Lung (tissue), 12 donors: Measurements from ENCODE around the gene FAM184B. TPM values are rescaled to one million over a fixed set of nuclear protein-coding genes. Genes with fewer than 3 reads are reported as not detected.

Experiments used
- ATAC-seq: fragments of 200-7000 bp; cut with Tn5 transposase; one replicate; pipeline ENCODE4 v1.9.1; 2020; ENCODE audit warnings: moderate number of reproducible peaks; ENCODE audit not compliant: insufficient read depth, low FRiP score
- DNase-seq, 3 donors: peaks; one replicate each; pipeline ENCODE4 v3.0.0-alpha.2; 2013 to 2017
- H3K27ac ChIP-seq, 2 donors: one replicate each; pipeline ENCODE4 v1.5.1; 2013; ENCODE audit warnings: mild to moderate bottlenecking in 2 of 2, moderate library complexity in 2 of 2, control low read depth in 1 of 2, inconsistent platforms in 1 of 2, low read depth in 1 of 2, low read length in 1 of 2
- H3K27me3 ChIP-seq, 3 donors: one replicate each; pipeline ENCODE4 v1.5.1; 2013; ENCODE audit warnings: low read length in 2 of 3; ENCODE audit not compliant: control insufficient read depth in 3 of 3, insufficient read depth in 3 of 3
- H3K36me3 ChIP-seq, 4 donors: one replicate each; pipeline ENCODE4 v1.5.1; 2013; ENCODE audit warnings: low read length in 4 of 4, mild to moderate bottlenecking in 1 of 4, moderate library complexity in 1 of 4; ENCODE audit not compliant: control insufficient read depth in 4 of 4, insufficient read depth in 4 of 4
- H3K4me1 ChIP-seq, 5 donors: one replicate each; pipeline ENCODE4 v1.5.1; 2013; ENCODE audit warnings: low read length in 5 of 5, mild to moderate bottlenecking in 2 of 5, moderate library complexity in 1 of 5; ENCODE audit not compliant: control insufficient read depth in 5 of 5, insufficient read depth in 5 of 5
- H3K4me3 ChIP-seq: one replicate; pipeline ENCODE4 v1.5.1; 2013; ENCODE audit warnings: mild to moderate bottlenecking, control low read depth, moderate library complexity
- H3K9ac ChIP-seq, 2 donors: one replicate each; pipeline ENCODE4 v1.5.1; 2013; ENCODE audit warnings: low read length in 2 of 2, control low read depth in 1 of 2; ENCODE audit not compliant: insufficient read depth in 1 of 2
- H3K9me3 ChIP-seq, 4 donors: one replicate each; pipeline ENCODE4 v1.5.1; 2013; ENCODE audit warnings: low read length in 3 of 4, mild to moderate bottlenecking in 1 of 4, moderate library complexity in 1 of 4; ENCODE audit not compliant: control insufficient read depth in 4 of 4, insufficient read depth in 3 of 4
- CTCF ChIP-seq: IDR thresholded peaks from 2 replicates; pipeline ENCODE4 v1.5.1; 2012; ENCODE audit warnings: mild to moderate bottlenecking; ENCODE audit errors: control extremely low read depth, extremely low read depth
- WGBS, 2 donors: extraction: QIAGEN DNeasy Blood & Tissue Kit; methylation state at CpG; one replicate each; pipeline ENCODE4 v1.1.7; 2013; 5-methylcytosine and 5-hydroxymethylcytosine counted together
- polyA plus RNA-seq, 2 donors: library from polyadenylated mRNA; stranded (reverse); fragments of 200-250 nt; gene quantifications; one replicate each; pipeline ENCODE4 v1.2.1, GENCODE V29; 2013
- total RNA-seq, 2 donors: library from RNA; depleted of rRNA in 1 of 2; stranded (reverse); fragments of >200 nt in 1 of 2; gene quantifications; one replicate each; pipeline ENCODE4 v1.2.1, GENCODE V29; 2014 to 2021
- donor health status: control.
- donor health status: control.
- donor health status: Bipolar disorder and iron deficiency.
- donor health status: healthy.
- donor health status: DM: yes; HTN: yes; CAD: no.

The FAM184B gene
- total and polyA plus RNA-seq, 4 donors, result 0.06 to 0.18 (median 0.09) TPM

DNA sequence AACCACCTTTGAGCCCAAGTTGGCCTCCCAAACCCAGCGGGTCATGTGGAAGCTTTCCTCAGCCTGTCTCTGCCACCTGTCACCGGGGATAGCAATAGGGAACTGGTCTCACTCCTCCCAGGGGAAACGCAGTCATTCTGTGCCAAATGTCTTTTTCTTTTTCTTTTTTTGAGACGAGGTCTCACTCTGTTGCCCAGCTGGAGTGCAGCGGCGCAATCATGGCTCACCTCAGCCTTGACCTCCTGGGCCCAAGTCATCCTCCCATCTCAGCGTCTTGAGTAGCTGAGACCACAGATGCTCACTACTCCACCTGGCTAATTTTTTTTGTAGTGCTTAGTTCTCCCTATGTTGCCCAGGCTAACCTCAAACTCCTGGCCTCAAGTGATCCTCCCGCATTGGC, 126.7 kb downstream of the FAM184B start:
- Histone ChIP-seq H3K9me3 (no peaks in the 10 kb centered on the region), H3K36me3 (no peaks in the 10 kb centered on the region), H3K27me3 (no peaks in the 10 kb centered on the region), H3K4me3 (no peak overlapping the region), H3K27ac (no peak overlapping the region), H3K9ac (no peak overlapping the region), H3K4me1 (no peaks in the 10 kb centered on the region)
- ATAC-seq (no peak), DNase-seq (no peak)
- 81 to 86% methylated on average over 8 of the region's 8 CpGs for WGBS, 2 donors
- no peak for TF ChIP-seq CTCF

- WGBS, 2 donors, result 52 to 72% methylated on average over 2 of the region's 2 CpGs
- ATAC-seq (no peak), DNase-seq (no peak)
- no peaks in the 10 kb centered on the region for H3K27me3 ChIP-seq
- no peak for TF ChIP-seq CTCF
- no peak overlapping the region for H3K4me3 ChIP-seq
- no peaks in the 10 kb centered on the region for H3K4me1 ChIP-seq
- H3K27ac ChIP-seq, result no peak overlapping the region
- no peaks in the 10 kb centered on the region for H3K36me3 ChIP-seq
- no peaks in the 10 kb centered on the region for H3K9me3 ChIP-seq
- H3K9ac ChIP-seq, result no peak overlapping the region
Observed at GRCh38 chr4:17650406-17650805, 131.0 kb downstream of the FAM184B start.

DNA sequence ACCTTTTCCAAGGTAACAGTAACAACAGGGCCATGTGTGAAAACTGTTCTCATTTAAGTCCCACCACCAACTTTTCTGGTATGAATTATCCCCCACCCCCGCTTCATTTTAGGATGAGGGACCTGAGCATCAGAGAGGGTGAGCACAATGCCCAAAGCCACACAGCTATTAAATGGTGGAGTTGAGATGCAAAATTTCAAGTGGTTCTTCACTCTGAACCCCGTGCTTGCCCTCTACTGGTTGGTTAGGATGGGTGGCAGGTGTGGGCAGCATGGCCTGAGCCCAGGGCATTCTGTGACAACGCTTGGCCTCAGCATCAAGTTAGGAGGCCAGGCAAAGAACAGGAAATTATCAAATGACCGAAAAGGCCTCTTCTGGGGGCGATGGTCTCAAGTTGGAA, 133.5 kb downstream of the FAM184B start:
- 84 to 86% methylated on average over 5 of the region's 5 CpGs for WGBS, 2 donors
- DNase-seq (no peak), ATAC-seq (no peak)
- H3K4me3 ChIP-seq, result no peak overlapping the region
- no peaks in the 10 kb centered on the region for H3K27me3 ChIP-seq
- H3K4me1 ChIP-seq, result no peaks in the 10 kb centered on the region
- H3K9me3 ChIP-seq, result no peaks in the 10 kb centered on the region
- H3K27ac ChIP-seq, result no peak overlapping the region
- no peaks in the 10 kb centered on the region for H3K36me3 ChIP-seq
- TF ChIP-seq CTCF, result no peak
- H3K9ac ChIP-seq, result no peak overlapping the region

- TF ChIP-seq CTCF, result no peak
- Histone ChIP-seq H3K9me3 (no peaks in the 10 kb centered on the region), H3K4me3 (no peak overlapping the region), H3K4me1 (no peaks in the 10 kb centered on the region), H3K27ac (no peak overlapping the region), H3K36me3 (no peaks in the 10 kb centered on the region), H3K9ac (no peak overlapping the region), H3K27me3 (no peaks in the 10 kb centered on the region)
- 89 to 91% methylated on average over 9 of the region's 9 CpGs for WGBS, 2 donors
- DNase-seq (no peak), ATAC-seq (no peak)
Observed at GRCh38 chr4:17647176-17647806, 134.1 kb downstream of the FAM184B start.
